Measurements from ENCODE around the gene RIMS1.

The RIMS1 gene

GRCh38 chr6:72206606-72207005, 320.3 kb downstream of the RIMS1 start:
- H3K4me2 ChIP-seq (ENCODE audit: low read length) = no peak overlapping the region
- no peaks in the 10 kb centered on the region for H4K20me1 ChIP-seq (ENCODE audit: insufficient read depth, low read length)
- TF ChIP-seq, protein P1, sequence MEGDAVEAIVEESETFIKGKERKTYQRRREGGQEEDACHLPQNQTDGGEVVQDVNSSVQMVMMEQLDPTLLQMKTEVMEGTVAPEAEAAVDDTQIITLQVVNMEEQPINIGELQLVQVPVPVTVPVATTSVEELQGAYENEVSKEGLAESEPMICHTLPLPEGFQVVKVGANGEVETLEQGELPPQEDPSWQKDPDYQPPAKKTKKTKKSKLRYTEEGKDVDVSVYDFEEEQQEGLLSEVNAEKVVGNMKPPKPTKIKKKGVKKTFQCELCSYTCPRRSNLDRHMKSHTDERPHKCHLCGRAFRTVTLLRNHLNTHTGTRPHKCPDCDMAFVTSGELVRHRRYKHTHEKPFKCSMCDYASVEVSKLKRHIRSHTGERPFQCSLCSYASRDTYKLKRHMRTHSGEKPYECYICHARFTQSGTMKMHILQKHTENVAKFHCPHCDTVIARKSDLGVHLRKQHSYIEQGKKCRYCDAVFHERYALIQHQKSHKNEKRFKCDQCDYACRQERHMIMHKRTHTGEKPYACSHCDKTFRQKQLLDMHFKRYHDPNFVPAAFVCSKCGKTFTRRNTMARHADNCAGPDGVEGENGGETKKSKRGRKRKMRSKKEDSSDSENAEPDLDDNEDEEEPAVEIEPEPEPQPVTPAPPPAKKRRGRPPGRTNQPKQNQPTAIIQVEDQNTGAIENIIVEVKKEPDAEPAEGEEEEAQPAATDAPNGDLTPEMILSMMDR (IDR thresholded peaks at IDR 0.05; ENCODE audit: low read length) = no peak
- no peak for TF ChIP-seq EZH2 (IDR thresholded peaks at IDR 0.05; ENCODE audit: borderline replicate concordance, low read length)
- no peaks in the 10 kb centered on the region for H3F3A ChIP-seq (ENCODE audit: insufficient read depth, low read length)
- no peaks in the 10 kb centered on the region for H3K79me2 ChIP-seq (ENCODE audit: insufficient read depth, low read length)
- H3K36me3 ChIP-seq (ENCODE audit: insufficient read depth, low read length) = no peaks in the 10 kb centered on the region
- H3K9me2 ChIP-seq (ENCODE audit: low read depth, low read length) = no peaks in the 10 kb centered on the region
- H3K4me1 ChIP-seq (ENCODE audit: insufficient read depth, low read length, severe bottlenecking) = no peaks in the 10 kb centered on the region
- no peak overlapping the region for H3K4me3 ChIP-seq (ENCODE audit: low read depth, low read length, poor library complexity, severe bottlenecking)
- no peaks in the 10 kb centered on the region for H3K9me3 ChIP-seq (ENCODE audit: low read length)
- H2AFZ ChIP-seq (ENCODE audit: low read length) = no peak overlapping the region
- no peak overlapping the region for H3K9ac ChIP-seq (ENCODE audit: low read length)
- H3K27me3 ChIP-seq (ENCODE audit: insufficient read depth, low read length) = no peaks in the 10 kb centered on the region
- H3K27ac ChIP-seq (ENCODE audit: low read depth, low read length, poor library complexity, severe bottlenecking) = no peak overlapping the region

DNA sequence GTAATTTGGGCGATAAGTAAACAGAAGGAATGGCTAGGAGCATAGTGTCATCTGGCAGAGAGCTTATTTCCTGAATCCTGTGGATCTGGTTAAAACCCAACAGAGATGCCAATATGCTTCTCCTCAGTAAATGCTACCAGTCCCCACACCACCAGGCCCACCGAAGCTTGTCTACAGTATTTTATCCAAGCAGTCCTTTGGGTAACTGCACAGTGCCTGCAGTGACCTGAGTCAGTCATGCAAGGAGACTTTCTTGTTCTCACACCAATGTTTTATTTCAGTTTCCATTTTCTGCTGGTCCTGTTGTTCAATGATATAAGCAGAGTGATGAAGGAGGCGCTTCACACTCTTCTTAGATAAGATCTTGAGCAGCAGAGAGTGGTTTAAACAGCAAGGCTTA, 326.3 kb downstream of the RIMS1 start:
- H4K20me1 ChIP-seq (ENCODE audit: insufficient read depth, low read length) = no peaks in the 10 kb centered on the region
- H3K27me3 ChIP-seq (ENCODE audit: insufficient read depth, low read length) = no peaks in the 10 kb centered on the region
- H2AFZ ChIP-seq (ENCODE audit: low read length) = no peak overlapping the region
- H3K36me3 ChIP-seq (ENCODE audit: insufficient read depth, low read length) = no peaks in the 10 kb centered on the region
- H3K4me3 ChIP-seq (ENCODE audit: low read depth, low read length, poor library complexity, severe bottlenecking) = no peak overlapping the region
- no peaks in the 10 kb centered on the region for H3K9me2 ChIP-seq (ENCODE audit: low read depth, low read length)
- no peaks in the 10 kb centered on the region for H3K79me2 ChIP-seq (ENCODE audit: insufficient read depth, low read length)
- H3K9me3 ChIP-seq (ENCODE audit: low read length) = no peaks in the 10 kb centered on the region
- no peaks in the 10 kb centered on the region for H3K4me1 ChIP-seq (ENCODE audit: insufficient read depth, low read length, severe bottlenecking)
- no peak for TF ChIP-seq EZH2 (IDR thresholded peaks at IDR 0.05; ENCODE audit: borderline replicate concordance, low read length)
- TF ChIP-seq, protein P1 (IDR thresholded peaks at IDR 0.05; ENCODE audit: low read length) = no peak
- no peak overlapping the region for H3K4me2 ChIP-seq (ENCODE audit: low read length)
- no peaks in the 10 kb centered on the region for H3F3A ChIP-seq (ENCODE audit: insufficient read depth, low read length)
- H3K9ac ChIP-seq (ENCODE audit: low read length) = no peak overlapping the region
- no peak overlapping the region for H3K27ac ChIP-seq (ENCODE audit: low read depth, low read length, poor library complexity, severe bottlenecking)

DNA sequence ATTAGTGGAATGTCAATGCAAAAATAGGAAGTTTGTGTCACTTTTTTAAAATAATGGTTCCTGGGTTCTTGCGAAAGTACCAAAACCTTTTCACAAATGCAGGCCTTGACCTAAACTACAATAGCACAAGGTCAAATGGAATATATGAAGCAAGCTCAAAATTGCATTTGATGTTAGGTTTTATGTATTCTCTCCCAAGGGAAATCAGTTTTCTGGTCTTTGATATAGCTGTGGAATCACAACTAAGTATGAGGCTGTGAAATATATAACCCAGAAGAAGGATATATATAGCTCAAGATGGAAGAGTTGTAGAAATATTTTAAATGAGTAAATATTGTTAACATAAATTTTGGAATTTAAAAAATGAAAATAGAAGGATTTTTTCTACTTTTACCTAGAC, 327.3 kb downstream of the RIMS1 start:
- Histone ChIP-seq H3K9me2 (ENCODE audit: low read depth, low read length) (no peaks in the 10 kb centered on the region), H3K4me3 (ENCODE audit: low read depth, low read length, poor library complexity, severe bottlenecking) (no peak overlapping the region), H3K4me2 (ENCODE audit: low read length) (no peak overlapping the region), H3K9ac (ENCODE audit: low read length) (no peak overlapping the region), H4K20me1 (ENCODE audit: insufficient read depth, low read length) (no peaks in the 10 kb centered on the region), H3K79me2 (ENCODE audit: insufficient read depth, low read length) (no peaks in the 10 kb centered on the region), H3F3A (ENCODE audit: insufficient read depth, low read length) (no peaks in the 10 kb centered on the region), H3K36me3 (ENCODE audit: insufficient read depth, low read length) (no peaks in the 10 kb centered on the region), H2AFZ (ENCODE audit: low read length) (no peak overlapping the region), H3K27me3 (ENCODE audit: insufficient read depth, low read length) (no peaks in the 10 kb centered on the region), H3K9me3 (ENCODE audit: low read length) (no peaks in the 10 kb centered on the region), H3K4me1 (ENCODE audit: insufficient read depth, low read length, severe bottlenecking) (no peaks in the 10 kb centered on the region), H3K27ac (ENCODE audit: low read depth, low read length, poor library complexity, severe bottlenecking) (no peak overlapping the region)
- TF ChIP-seq, protein P1 (IDR thresholded peaks at IDR 0.05; ENCODE audit: low read length) = no peak
- no peak for TF ChIP-seq EZH2 (IDR thresholded peaks at IDR 0.05; ENCODE audit: borderline replicate concordance, low read length)

Data from OCI-LY1 (cell line).